ENCODE measurements around the gene MAST2.

The MAST2 gene

GRCh38 chr1:46068525-46068924 is 265.1 kb downstream of the MAST2 start:
- DNase-seq: no peak
- in situ Hi-C loops (cut with MboI; ENCODE audit: low pct_unique_long_range_greater_than_20kb, low sequenced_read_pairs): no loop called here

DNA sequence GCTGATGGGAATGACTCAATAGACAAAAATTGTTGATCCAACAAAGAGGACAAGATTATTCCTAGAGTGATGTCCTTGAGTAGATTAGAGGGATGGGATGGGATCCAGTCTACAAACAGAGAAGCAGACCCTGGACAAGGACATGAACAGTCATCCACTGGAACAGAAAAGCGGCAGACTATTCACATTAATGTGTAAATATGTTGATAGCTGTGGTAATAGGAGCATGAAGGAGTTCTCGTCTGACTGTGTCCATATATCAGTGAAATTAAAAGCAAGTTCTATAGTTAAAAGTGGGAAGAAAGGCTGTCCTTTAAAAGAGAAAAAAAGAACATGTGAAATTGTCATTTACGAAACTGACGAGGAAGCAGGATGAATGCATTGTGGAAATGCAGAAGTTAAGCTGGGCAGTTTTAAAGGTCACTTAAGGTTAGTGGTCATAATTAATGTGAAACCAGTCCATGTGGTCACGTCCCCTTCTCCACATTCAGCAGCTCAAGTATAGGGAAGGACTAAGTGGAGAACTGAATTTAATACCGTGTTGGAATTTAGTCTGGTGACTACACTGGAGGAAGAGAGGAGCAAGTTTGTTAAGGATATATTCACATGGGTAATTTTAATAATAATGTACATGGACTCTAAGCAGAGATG is 266.9 kb downstream of the MAST2 start:
- in situ Hi-C loops (cut with MboI; ENCODE audit: low pct_unique_long_range_greater_than_20kb, low sequenced_read_pairs): no loop called here
- peak; percentile 35 for DNase-seq

DNA sequence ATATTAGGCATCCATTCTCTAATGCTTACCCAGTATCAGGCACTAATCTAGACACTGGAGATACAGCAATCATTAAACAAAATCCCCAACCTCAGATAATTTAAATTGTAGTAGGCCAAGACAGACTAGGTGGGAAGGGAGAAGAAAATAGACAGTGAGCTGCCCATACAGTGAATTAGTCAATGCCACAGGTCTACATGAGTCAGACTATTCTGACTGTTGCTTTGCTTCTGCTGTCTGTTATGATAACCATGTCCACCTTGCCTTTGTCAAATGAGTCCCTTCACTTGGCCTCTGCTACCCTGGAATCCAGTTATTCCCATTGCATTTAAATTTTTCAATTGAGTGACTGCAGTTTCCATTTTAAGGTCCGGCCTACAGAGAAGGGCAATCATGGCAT is 269.6 kb downstream of the MAST2 start:
- in situ Hi-C loops (cut with MboI; ENCODE audit: low pct_unique_long_range_greater_than_20kb, low sequenced_read_pairs): no loop called here
- no peak for DNase-seq

GRCh38 chr1:46076343-46076742 is 272.9 kb downstream of the MAST2 start:
- in situ Hi-C loops (cut with MboI; ENCODE audit: low pct_unique_long_range_greater_than_20kb, low sequenced_read_pairs): no loop called here

GRCh38 chr1:46077644-46078043 is 274.2 kb downstream of the MAST2 start:
- no peak for DNase-seq
- in situ Hi-C loops (cut with MboI; ENCODE audit: low pct_unique_long_range_greater_than_20kb, low sequenced_read_pairs): no loop called here

More at GRCh38 chr1:46076343-46076742, 272.9 kb downstream of the MAST2 start:
- no peak for DNase-seq

GRCh38 chr1:46080257-46080656 is 276.8 kb downstream of the MAST2 start:
- no peak for DNase-seq
- in situ Hi-C loops (cut with MboI; ENCODE audit: low pct_unique_long_range_greater_than_20kb, low sequenced_read_pairs): no loop called here

GRCh38 chr1:46081206-46081605 is 277.8 kb downstream of the MAST2 start:
- in situ Hi-C loops (cut with MboI; ENCODE audit: low pct_unique_long_range_greater_than_20kb, low sequenced_read_pairs): no loop called here
- no peak for DNase-seq

DNA sequence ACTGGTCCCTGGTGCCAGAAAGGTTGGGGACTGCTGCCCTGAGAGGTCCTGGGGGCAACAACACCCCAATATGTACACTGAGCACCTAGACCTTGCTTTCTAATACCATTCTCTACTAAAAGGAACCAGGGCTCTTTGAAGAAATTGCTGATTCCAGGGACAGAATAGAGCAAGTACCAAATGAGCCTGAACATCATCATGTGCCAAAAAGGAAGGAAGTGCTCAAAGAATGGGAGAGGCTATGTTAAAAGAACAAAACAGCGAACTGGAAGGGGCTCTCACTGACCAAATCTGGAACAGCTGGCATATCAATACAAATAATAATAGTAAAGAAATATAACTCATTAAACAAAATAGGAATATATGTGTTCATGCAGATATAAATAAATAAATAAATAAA is 278.2 kb downstream of the MAST2 start:
- no peak for DNase-seq
- in situ Hi-C loops (cut with MboI; ENCODE audit: low pct_unique_long_range_greater_than_20kb, low sequenced_read_pairs): no loop called here

- in situ Hi-C loops (cut with MboI; ENCODE audit: low pct_unique_long_range_greater_than_20kb, low sequenced_read_pairs): no loop called here
- no peak for DNase-seq
Observed at GRCh38 chr1:46083579-46083978, 280.2 kb downstream of the MAST2 start.

DNA sequence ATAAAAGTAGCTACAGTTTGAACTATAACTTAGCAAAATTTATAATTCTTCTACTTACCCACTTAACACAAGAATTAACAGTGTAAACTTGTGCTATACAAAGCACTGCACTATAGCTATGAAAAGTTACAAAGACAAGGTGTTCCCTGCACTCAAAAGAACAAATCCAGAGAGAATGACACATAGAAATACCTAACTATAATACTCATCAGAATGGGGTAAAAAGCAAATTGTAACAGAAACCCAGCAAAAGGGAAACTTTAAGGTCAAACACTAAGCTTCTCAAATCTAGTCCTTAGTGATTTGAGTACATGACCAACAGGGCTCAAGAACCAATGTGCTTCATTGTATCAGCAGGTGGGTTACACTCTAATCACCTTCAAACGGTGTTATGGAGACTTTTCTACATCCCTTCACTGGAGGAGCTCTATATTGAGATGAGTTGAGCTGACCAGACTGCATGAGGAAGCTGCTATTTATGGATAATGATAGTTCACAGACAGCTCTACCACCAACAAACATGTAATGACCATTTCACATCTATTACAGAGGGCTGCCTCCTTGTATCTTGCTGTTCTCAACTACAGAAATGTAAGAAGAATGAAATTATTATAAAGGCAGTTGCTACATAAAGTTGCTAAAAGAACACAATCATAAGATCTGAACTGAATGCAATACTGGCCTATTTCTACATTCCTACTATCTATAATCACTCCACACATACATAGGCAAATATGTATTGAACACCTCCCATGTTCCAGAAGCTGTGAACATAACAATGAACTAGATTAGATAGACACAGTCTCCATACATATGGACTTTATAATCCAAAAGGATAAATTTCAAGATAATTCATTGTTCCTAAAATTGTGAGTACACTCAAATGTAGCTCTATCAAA is 281.4 kb downstream of the MAST2 start:
- DNase-seq: no peak
- in situ Hi-C loops (cut with MboI; ENCODE audit: low pct_unique_long_range_greater_than_20kb, low sequenced_read_pairs): no loop called here
